Calu3 (cell line): ENCODE results near the gene SVEP1. TPM values are rescaled to one million over a fixed set of nuclear protein-coding genes. Genes with fewer than 3 reads are reported as not detected.

Experiments used
- BruUV-seq: library from RNA; stranded (reverse); fragments of 400-500 nt; replicated peaks from 2 replicates; lab custom pipeline; 2021; lab: Mats Ljungman, UMichigan
- CTCF ChIA-PET: fragments of 300-600 bp; sonication (Branson Sonifier 250); formaldehyde crosslinking; loops from one replicate; lab custom pipeline; 2022; ENCODE audit warnings: antibody characterized with exemption; lab: Charles Lee
- DNase-seq: peaks from one replicate; pipeline ENCODE4 v3.0.0; 2022
- H3K27ac Mint-ChIP-seq: one replicate; pipeline ENCODE4 v1.8.0; 2022; ENCODE audit warnings: mixed read lengths; ENCODE audit not compliant: unreplicated experiment
- H3K27me3 Mint-ChIP-seq: one replicate; pipeline ENCODE4 v1.8.0; 2022; ENCODE audit warnings: mixed read lengths; ENCODE audit not compliant: unreplicated experiment
- H3K36me3 Mint-ChIP-seq: one replicate; pipeline ENCODE4 v1.8.0; 2022; ENCODE audit warnings: mild to moderate bottlenecking, moderate library complexity, mixed read lengths; ENCODE audit not compliant: insufficient read depth, unreplicated experiment
- H3K4me1 Mint-ChIP-seq: one replicate; pipeline ENCODE4 v1.8.0; 2022; ENCODE audit warnings: mild to moderate bottlenecking, low read depth, mixed read lengths; ENCODE audit not compliant: unreplicated experiment
- H3K4me3 Mint-ChIP-seq: one replicate; pipeline ENCODE4 v1.8.0; 2022; ENCODE audit warnings: mild to moderate bottlenecking, low read depth, moderate library complexity, mixed read lengths; ENCODE audit not compliant: unreplicated experiment
- H3K9me3 Mint-ChIP-seq: one replicate; pipeline ENCODE4 v1.8.0; 2022; ENCODE audit warnings: low read depth, mixed read lengths; ENCODE audit not compliant: unreplicated experiment
- CTCF ChIP-seq: fragments of 200-600 bp; IDR thresholded peaks from one replicate; pipeline ENCODE4 v1.8.0; 2022; ENCODE audit warnings: antibody characterized with exemption; ENCODE audit not compliant: unreplicated experiment
- intact Hi-C: fragments of 100-400 bp; cut with micrococcal nuclease; formaldehyde crosslinking; loops from one replicate; pipeline ENCODE4 v1.10.0; 2022; ENCODE audit not compliant: unreplicated experiment
- total RNA-seq: library from RNA; stranded (reverse); gene quantifications from 2 replicates; pipeline ENCODE4 v1.2.3, GENCODE V29; 2022

Gene SVEP1
- total RNA-seq, 1 experiment from 2014 or later, result 0.35 TPM

DNA sequence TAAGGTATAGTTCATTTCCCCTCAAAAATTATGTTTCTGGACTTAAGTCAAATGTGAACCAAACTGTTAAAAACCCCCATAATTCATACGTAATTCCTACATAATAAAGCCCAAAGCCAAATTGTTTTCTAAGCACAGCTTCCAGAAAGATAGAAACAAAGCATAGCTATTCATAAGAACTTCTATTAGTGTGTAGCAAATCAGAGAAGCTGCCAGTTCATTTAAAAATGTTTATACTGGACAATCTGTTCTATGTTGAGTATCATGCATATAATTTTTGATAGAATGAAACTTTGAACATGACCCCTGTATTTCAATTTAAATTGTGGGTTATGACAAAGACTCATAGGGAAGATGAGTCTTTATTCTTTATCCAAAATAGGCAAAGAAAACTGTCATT lies 122.9 kb downstream of the SVEP1 start:
- no peak for DNase-seq
- CTCF ChIA-PET, result no interaction called here
- TF ChIP-seq CTCF, result no peak

GRCh38 chr9:110455860-110456259 lies 123.7 kb downstream of the SVEP1 start:
- Mint-ChIP-seq H3K4me3 (no peak overlapping the region), H3K9me3 (no peaks in the 10 kb centered on the region), H3K27ac (no peak overlapping the region), H3K27me3 (no peaks in the 10 kb centered on the region), H3K36me3 (no peaks in the 10 kb centered on the region), H3K4me1 (no peaks in the 10 kb centered on the region)
- no peak for TF ChIP-seq CTCF
- no TSS peak for BruUV-seq
- intact Hi-C loops, result no loop called here
- CTCF ChIA-PET, result no interaction called here
- DNase-seq, result no peak

More for the DNA sequence above, 122.9 kb downstream of the SVEP1 start:
- BruUV-seq, result no TSS peak
- Mint-ChIP-seq H3K36me3 (no peaks in the 10 kb centered on the region), H3K27ac (no peak overlapping the region), H3K9me3 (no peaks in the 10 kb centered on the region), H3K27me3 (no peaks in the 10 kb centered on the region), H3K4me3 (no peak overlapping the region), H3K4me1 (no peaks in the 10 kb centered on the region)
- intact Hi-C loops, result no loop called here

- Mint-ChIP-seq H3K27ac (no peak overlapping the region), H3K9me3 (no peaks in the 10 kb centered on the region), H3K27me3 (no peaks in the 10 kb centered on the region), H3K4me3 (no peak overlapping the region), H3K4me1 (no peaks in the 10 kb centered on the region), H3K36me3 (no peaks in the 10 kb centered on the region)
- intact Hi-C loops, result loop anchor here (1.0 kb wide), 1 partner anchor 171 kb away; no protein-coding TSS in a partner anchor
- CTCF ChIA-PET, result interaction anchor here (0.7 kb wide), 1 partner anchor 171 kb away, joined by 4 read pairs; no protein-coding TSS in a partner anchor
- BruUV-seq, result no TSS peak
- no peak for DNase-seq
- TF ChIP-seq CTCF, result no peak
These were observed 127.2 kb downstream of the SVEP1 start for GRCh38 chr9:110452227-110452801.

DNA sequence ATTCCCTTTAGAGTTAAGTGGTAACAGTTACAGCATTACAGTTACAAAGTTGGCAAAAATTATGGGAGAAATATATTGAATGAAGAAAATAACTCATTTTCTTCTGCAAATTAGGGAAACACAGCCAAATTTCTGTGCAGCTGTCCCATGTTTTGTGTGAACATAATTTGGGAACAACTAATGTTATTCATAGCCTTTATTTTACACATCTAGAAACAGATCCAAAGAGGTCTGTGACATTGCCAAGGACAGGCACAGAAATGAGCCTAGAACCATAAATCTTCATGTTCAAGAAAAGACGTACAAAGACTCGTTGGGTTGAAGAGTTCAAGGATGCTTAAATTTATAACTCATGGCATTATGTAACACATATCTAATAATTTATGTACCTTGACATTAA lies 127.8 kb downstream of the SVEP1 start:
- CTCF ChIA-PET, result no interaction called here

More for the DNA sequence above, 127.8 kb downstream of the SVEP1 start:
- DNase-seq, result no peak
- no peaks in the 10 kb centered on the region for H3K4me1 Mint-ChIP-seq
- H3K9me3 Mint-ChIP-seq, result no peaks in the 10 kb centered on the region
- no peaks in the 10 kb centered on the region for H3K36me3 Mint-ChIP-seq
- no peak overlapping the region for H3K4me3 Mint-ChIP-seq
- intact Hi-C loops, result loop anchor here (1.0 kb wide), 1 partner anchor 172 kb away; no protein-coding TSS in a partner anchor
- H3K27ac Mint-ChIP-seq, result no peak overlapping the region
- no peak for TF ChIP-seq CTCF
- BruUV-seq, result no TSS peak
- no peaks in the 10 kb centered on the region for H3K27me3 Mint-ChIP-seq
